Skin of body (tissue), 2 donors: Measurements from ENCODE around the gene RASEF. TPM values are rescaled to one million over a fixed set of nuclear protein-coding genes. Genes with fewer than 3 reads are reported as not detected.
"Not testable (repeated sequence)": the region's sequence is repeated elsewhere in the genome, so short reads cannot be mapped to it uniquely, and the experiment has no call there.

Experiments
- DNase-seq: peaks from one replicate; lab custom pipeline; 2025; lab: John Stamatoyannopoulos, UW
- total RNA-seq: library from RNA; depleted of rRNA; stranded (reverse); fragments of >200 nt; gene quantifications from one replicate; pipeline ENCODE4 v1.2.3, GENCODE V29; 2014

Gene RASEF
- total RNA-seq, 1 donor from 2014 or later = 4.9 TPM

GRCh38 chr9:82975176-82975575, 87.8 kb downstream of the RASEF start:
- DNase-seq = no peak

DNA sequence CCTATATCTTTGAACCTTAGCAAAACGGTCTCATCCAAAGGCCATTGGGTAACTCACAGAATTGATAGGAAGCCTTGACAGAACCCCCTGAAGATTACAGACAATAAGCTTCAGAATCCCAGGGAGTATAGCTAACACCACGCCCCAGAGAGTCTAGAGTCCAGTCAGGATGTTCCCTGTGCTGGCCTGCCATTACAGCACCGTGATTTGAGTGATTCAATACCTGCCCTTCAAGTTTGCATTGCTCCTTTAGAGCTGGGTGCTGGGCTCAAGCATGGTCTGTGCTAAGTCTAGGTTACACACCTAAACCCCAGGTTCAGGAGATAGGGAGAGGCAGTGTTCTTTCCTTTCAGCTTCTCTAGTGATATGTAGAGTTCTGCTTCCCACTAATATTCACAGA, 90.5 kb downstream of the RASEF start:
- DNase-seq = no peak

DNA sequence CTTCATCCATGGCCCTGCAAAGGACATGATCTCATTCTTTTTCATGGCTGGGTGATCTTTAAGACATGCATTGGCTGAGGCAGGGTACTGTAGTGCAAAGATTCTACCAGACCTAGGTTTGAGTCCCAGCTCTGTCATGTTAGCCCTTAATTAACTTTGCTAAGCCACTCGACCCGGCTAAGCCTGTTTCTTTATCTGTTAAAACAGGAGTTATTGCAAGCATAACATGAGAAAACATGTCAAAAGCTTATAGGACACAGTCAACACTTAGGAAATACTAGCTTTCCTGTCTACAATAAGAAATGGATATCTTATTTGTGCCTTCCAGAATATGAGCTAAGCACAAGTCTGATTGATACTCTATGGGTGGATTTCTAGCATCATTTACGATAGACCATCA, 92.6 kb downstream of the RASEF start:
- DNase-seq = no peak

- no peak for DNase-seq
Measured at GRCh38 chr9:82969291-82969690, 93.7 kb downstream of the RASEF start.

GRCh38 chr9:82968816-82969215, 94.1 kb downstream of the RASEF start:
- DNase-seq = no peak

- DNase-seq = no peak
Measured at GRCh38 chr9:82968388-82968787, 94.6 kb downstream of the RASEF start.

DNA sequence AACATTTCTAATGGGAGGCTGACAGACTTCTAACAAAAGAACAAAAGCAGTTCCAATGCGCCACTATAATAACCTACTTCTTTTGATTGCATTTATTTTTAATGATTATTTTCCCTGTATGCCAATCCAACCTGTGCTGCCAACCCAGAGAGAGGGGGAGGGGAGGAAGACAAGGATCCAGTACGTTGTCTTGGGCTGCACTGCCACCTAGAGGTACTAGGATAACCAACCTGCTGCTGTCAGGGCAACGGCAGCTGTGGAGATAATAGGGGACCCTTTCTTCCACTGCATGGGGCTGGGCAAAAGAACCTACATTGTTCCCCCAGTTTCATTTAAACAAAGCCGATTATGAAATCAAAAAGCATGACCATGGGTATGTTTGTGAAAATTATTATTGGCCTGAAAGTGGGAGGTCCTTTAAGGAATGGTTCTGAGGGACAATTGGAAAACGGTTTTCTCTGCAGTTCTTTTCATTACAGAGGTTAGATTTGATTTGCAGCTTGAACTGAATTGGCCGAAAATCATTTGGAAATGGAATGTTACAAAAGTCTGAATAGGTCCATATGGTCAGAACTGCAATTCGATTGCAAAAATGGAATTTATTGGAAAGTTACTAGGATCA, 101.3 kb downstream of the RASEF start:
- peak; percentile 11 for DNase-seq

- DNase-seq = no peak
Measured at GRCh38 chr9:82957529-82958379, 105.2 kb downstream of the RASEF start.

- no peak for DNase-seq
Measured at GRCh38 chr9:82949203-82949602, 113.7 kb downstream of the RASEF start.

DNA sequence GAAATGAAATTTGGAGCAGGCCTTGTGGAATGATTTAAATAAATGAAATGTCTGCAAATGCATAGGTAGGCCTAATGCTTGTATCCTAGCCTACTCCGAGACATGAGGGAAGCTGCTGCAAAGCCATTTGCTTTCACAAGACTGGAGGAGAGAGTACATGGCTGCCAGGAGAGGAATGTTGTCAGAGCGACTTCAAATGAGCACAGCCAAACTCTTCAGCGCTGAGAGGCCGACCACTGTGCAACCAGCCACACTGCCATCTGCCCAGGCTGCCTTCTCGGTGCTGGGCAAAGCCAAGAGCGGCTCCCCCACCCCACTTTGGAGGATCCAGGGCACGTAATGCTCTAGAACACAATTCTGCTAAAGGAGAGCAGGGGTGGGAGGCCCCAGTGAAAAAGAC, 122.6 kb downstream of the RASEF start:
- no peak for DNase-seq

DNA sequence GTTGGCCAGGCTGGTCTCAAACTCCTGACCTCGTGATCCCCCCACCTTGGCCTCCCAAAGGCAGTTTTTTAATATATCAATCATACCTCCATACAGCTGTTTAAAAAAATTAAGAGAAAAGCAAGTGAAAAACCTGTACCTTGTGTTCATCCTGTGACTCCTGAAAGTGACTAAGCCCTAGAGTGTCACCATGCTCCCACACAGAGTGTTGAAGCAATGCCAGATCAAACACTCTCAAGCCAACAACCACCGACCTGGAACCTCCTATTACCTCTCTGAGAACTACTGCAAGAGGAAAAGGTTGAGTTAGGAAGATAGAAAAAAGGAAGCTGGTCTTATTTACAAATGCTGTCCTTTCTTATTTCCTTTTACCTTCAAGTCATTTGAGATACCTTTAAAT, 123.5 kb downstream of the RASEF start:
- DNase-seq = no peak

DNA sequence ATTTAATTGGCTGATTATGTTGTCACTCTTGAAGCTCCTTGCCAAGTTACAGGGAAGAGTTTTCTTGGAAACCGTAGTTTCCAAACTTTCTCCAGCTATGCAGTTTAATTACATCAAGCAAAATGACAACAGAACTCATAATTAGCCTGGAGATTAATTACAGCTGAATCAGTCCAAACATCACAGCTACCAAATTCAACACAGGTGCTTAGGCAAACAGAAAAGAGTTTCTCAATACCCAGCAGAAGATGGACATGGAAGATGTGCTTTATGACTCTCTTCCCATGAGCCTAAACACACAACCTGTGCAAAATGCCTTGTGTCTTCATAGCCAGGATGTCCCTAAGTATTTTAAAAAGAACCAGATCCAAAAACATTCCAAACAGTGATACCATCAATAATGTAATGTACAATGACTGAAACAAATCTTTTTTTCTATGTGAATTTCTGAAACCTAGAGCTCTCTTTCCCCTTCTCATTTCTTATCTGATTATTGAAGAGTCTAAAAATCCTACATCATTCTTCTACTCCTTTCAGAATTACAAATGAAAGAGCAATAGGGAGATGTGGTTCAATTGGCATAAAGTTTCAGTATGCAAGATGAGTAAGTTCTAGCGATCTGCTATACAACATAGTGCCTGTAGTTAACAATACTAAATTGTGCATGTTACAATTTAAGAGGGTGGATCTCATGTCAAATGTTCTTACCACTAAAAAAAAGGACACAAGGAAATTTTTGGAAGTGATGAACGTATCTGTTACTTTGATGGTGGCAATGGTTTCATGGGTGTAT, 124.3 kb downstream of the RASEF start:
- DNase-seq = no peak

GRCh38 chr9:82936561-82936960, 126.4 kb downstream of the RASEF start:
- not testable (repeated sequence) for DNase-seq

- no peak for DNase-seq
Measured at GRCh38 chr9:82934949-82935348, 128.0 kb downstream of the RASEF start.

- not testable (repeated sequence) for DNase-seq
Measured at GRCh38 chr9:82934025-82934424, 128.9 kb downstream of the RASEF start.

DNA sequence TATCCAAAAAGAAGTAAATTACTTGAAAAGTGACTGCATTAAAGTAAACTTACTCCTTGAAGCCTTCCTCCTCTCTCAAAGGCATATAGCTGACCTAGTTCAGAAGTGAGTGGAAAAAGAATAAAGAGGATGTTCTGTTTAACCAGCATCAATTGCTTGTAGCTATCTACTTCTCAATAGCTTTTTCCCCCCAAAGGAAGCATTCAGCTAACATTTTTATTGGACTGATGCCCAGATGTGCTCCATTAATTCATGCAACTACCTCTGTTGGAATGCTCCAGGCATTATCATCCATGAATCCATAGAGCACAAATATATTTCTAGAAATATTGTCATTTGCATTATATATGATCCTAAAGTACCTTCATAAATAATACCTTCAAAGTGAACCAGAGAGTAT, 132.8 kb downstream of the RASEF start:
- DNase-seq = no peak
